ENCODE data around the gene MTHFD1.
"Not testable (repeated sequence)": the region's sequence is repeated elsewhere in the genome, so short reads cannot be mapped to it uniquely, and the experiment has no call there.

Gene MTHFD1

GRCh38 chr14:64364907-64365306 is 23.2 kb upstream of the MTHFD1 start:
- no peak overlapping the region for H3K4me3 ChIP-seq (ENCODE audit: low read length)
- TF ChIP-seq CTCF (conservative IDR thresholded peaks at IDR 0.05; ENCODE audit: low read length): no peak
- DNase-seq (ENCODE audit: low read depth): peak; percentile 22

- not testable (repeated sequence) for H3K4me3 ChIP-seq (ENCODE audit: low read length)
- DNase-seq (ENCODE audit: low read depth): peak; percentile 8
Observed at GRCh38 chr14:64365358-64365889, 22.7 kb upstream of the MTHFD1 start.

- DNase-seq (ENCODE audit: low read depth): no peak
- TF ChIP-seq CTCF (conservative IDR thresholded peaks at IDR 0.05; ENCODE audit: low read length): no peak
- H3K4me3 ChIP-seq (ENCODE audit: low read length): no peak overlapping the region
Observed at GRCh38 chr14:64369201-64369600, 19.0 kb upstream of the MTHFD1 start.

- DNase-seq (ENCODE audit: low read depth): peak; percentile 32
- H3K4me3 ChIP-seq (ENCODE audit: low read length): peak overlapping the region; percentile 92
- no peak for TF ChIP-seq CTCF (conservative IDR thresholded peaks at IDR 0.05; ENCODE audit: low read length)
Observed at GRCh38 chr14:64387232-64387781, 846 bp upstream of the MTHFD1 start.

GRCh38 chr14:64388533-64389285 is 556 bp downstream of the MTHFD1 start:
- peak; percentile 40 for DNase-seq (ENCODE audit: low read depth)
- peak overlapping the region; percentile 92 for H3K4me3 ChIP-seq (ENCODE audit: low read length)
- no peak for TF ChIP-seq CTCF (conservative IDR thresholded peaks at IDR 0.05; ENCODE audit: low read length)

- no peak for TF ChIP-seq CTCF (conservative IDR thresholded peaks at IDR 0.05; ENCODE audit: low read length)
Observed at GRCh38 chr14:64391113-64391725, 3.1 kb downstream of the MTHFD1 start.

GRCh38 chr14:64391986-64392385 is 3.8 kb downstream of the MTHFD1 start:
- DNase-seq (ENCODE audit: low read depth): no peak
- H3K4me3 ChIP-seq (ENCODE audit: low read length): no peak overlapping the region

More at GRCh38 chr14:64391113-64391725, 3.1 kb downstream of the MTHFD1 start:
- no peak overlapping the region for H3K4me3 ChIP-seq (ENCODE audit: low read length)
- DNase-seq (ENCODE audit: low read depth): no peak

GRCh38 chr14:64393189-64393726 is 5.1 kb downstream of the MTHFD1 start:
- H3K4me3 ChIP-seq (ENCODE audit: low read length); DNase-seq (ENCODE audit: low read depth): not testable (repeated sequence)

More at GRCh38 chr14:64391986-64392385, 3.8 kb downstream of the MTHFD1 start:
- TF ChIP-seq CTCF (conservative IDR thresholded peaks at IDR 0.05; ENCODE audit: low read length): no peak
